Measurements from ENCODE around the gene PRIMPOL.
"Not testable (repeated sequence)": the region's sequence is repeated elsewhere in the genome, so short reads cannot be mapped to it uniquely, and the experiment has no call there.

PRIMPOL gene, protein sequence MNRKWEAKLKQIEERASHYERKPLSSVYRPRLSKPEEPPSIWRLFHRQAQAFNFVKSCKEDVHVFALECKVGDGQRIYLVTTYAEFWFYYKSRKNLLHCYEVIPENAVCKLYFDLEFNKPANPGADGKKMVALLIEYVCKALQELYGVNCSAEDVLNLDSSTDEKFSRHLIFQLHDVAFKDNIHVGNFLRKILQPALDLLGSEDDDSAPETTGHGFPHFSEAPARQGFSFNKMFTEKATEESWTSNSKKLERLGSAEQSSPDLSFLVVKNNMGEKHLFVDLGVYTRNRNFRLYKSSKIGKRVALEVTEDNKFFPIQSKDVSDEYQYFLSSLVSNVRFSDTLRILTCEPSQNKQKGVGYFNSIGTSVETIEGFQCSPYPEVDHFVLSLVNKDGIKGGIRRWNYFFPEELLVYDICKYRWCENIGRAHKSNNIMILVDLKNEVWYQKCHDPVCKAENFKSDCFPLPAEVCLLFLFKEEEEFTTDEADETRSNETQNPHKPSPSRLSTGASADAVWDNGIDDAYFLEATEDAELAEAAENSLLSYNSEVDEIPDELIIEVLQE
- 9.2 reads per million, percentile 30 among the genes with 10 or more reads in this experiment for total RNA-seq

DNA sequence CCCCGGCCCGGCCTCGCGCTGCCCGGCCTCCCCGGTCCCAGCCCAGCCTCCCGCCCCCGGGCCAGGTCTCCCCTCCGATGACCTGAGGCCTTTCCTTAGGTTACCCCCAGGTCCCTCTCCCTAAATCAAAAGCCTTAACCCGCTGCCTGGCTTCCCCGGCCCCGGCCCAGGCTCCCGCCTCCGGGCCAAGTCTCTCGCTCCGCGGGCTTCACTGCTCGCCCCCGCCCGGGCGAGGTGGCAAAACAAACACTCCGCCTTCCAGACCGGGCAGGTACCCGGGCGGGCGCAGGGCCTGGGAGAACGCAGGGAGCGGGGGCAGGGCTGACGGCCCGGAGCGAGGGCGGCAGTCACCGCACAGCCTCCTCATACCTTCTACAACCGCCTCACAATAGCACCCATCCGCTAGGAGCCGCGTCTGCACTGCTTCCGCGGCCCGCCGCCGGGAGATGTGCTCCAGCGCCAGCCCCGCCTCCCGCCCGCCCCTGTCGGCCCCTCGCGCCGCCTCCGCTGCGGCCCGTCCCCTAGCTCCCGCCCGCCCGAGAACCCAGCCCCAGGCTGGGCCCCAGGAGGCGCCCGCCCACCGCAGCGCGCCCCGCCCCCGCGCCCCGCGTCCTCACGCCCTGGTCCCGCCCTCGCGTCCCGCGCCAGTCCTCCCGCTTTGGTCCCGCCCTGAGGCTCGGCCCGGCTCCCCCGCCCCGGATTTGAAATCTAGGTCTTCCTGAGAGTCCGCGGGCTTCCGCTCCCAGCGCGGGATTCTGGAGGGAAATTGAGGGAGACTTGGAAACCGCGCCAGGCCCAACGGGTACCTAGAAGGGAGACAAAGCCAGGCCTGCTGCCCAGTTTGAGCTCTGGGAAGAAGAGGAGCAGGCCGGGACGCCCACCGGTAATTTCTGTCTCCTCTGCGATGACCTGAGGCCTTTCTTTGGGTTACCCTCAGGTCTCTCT, at the start of gene PRIMPOL, which contains the start of gene CASP3:
TSS of gene PRIMPOL (plus strand) at position 713 of the 945 bp plus-strand sequence. CDS start 7,403 bp downstream, outside the sequence.
TSS of gene CASP3 (minus strand) at position 422 of the 945 bp plus-strand sequence. CDS start 10,994 bp downstream, outside the sequence.
- peak; percentile 90 for DNase-seq

DNA sequence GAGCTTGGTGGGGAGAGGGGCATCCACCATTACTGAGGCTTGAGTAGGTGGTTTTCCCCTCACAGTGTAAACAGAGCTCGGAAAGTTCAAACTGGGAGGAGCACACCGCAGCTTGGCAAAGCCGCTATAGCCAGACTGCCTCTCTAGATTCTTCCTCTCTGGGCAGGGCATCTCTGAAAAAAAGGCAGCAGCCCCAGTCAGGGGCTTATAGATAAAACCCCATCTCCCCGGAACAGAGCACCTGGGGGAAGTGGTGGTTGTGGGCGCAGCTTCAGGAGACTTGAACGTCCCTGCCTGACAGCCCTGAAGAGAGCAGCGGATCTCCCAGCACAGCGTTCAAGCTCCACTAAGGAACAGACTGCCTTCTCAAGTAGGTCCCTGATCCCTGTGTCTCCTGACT, 48.6 kb upstream of the PRIMPOL start:
- not testable (repeated sequence) for DNase-seq

DNA sequence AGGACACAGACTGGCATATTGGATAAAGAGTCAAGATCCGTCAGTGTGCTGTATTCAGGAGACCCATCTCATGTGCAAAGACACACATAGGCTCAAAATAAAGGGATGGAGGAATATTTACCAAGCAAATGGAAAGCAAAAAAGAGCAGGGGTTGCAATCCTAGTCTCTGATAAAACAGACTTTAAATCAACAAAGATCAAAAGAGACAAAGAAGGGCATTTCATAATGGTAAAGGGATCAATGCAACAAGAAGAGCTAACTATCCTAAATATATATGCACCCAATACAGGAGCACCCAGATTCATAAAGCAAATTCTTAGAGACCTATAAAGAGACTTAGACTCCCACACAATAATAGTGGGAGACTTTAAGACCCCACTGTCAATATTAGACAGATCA, 46.7 kb upstream of the PRIMPOL start:
- not testable (repeated sequence) for DNase-seq

DNA sequence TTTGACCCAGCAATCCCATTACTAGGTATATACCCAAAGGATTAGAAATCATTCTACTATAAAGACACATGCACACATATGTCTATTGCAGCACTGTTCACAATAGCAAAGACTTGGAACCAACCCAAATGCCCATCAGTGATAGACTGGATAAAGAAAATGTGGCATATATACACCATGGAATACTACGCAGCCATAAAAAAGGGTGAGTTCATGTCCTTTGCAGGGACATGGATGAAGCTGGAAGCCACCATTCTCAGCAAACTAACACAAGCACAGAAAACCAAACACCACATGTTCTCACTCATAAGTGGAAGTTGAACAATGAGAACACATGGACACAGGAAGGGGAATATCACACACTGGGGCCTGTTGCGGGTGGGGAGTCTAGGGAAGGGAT, 42.1 kb upstream of the PRIMPOL start:
- DNase-seq, result not testable (repeated sequence)

DNA sequence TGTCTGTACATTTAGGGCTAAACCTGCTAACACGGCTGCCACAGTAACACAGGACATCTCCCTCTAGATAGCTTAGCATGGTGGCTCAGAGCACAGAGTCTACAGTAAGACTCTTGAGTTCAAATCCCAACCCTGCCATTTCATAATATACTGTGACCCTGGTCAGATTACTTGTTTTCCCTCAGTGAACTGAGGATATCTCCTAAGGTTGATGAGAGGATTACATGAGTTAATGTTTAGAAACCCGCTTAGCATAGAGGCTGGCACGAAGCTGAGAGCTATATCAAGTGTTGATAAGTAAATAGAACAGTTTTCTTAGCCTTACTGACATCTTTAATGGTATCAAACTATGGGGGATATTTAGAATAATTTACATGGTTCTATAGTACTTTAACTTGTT, 37.5 kb upstream of the PRIMPOL start:
- DNase-seq, result no peak

DNA sequence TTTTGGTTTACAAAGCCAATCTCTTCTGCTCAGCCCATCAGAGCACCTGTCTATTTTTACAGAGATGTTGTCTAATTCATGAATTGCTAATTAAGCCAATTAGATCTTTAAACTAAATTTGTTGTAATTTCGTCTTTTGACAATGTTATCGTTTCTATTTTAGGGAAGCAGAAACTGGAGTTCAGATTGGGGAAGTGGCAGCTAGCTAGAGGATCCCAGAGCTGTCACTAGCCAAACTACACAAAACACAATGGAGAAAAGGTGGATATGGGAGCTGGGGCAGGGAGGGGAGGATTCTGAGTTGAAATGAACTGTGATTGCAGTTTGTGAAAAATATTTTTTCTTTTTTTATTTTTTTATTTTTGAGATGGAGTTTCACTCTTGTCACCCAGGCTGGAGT, 36.1 kb upstream of the PRIMPOL start:
- DNase-seq, result no peak

DNA sequence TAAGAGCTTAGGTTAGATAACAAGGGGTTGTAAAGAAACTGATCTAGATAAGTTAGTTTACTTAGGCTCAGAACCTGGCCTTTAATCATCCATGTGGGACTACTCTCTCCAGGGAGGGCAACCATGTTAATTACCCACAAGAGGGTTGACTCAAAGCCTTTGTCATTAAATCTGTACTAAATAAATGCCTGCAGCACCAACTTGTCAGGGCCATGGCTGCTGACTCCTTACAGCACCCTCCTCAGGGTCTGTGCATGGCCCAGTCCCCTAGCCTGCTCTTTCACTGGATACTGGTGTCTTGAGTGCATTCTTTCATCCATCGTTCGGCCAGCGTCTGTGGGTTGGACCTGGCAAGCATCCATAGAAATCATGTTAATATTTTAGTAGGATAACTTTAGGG, 35.0 kb upstream of the PRIMPOL start:
- DNase-seq, result no peak

DNA sequence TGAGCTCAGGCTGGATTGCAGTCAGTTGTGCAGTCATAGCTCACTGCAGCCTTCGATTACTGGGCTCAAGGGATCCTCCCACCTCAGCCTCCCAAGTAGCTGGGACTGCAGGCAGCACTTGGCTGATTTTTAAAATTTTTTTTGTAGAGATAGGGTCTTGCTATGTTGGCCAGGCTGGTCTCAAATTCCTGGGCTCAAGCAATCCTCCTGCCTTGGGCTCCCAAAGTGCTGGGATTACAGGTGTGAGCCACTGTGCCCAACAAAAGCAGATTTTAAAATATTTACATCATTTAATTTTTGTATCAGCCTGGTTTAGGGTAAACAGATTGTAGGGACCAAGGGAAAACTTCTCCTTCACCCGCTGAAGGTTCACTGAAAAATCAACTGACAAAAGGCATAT, 33.4 kb upstream of the PRIMPOL start:
- not testable (repeated sequence) for DNase-seq

DNA sequence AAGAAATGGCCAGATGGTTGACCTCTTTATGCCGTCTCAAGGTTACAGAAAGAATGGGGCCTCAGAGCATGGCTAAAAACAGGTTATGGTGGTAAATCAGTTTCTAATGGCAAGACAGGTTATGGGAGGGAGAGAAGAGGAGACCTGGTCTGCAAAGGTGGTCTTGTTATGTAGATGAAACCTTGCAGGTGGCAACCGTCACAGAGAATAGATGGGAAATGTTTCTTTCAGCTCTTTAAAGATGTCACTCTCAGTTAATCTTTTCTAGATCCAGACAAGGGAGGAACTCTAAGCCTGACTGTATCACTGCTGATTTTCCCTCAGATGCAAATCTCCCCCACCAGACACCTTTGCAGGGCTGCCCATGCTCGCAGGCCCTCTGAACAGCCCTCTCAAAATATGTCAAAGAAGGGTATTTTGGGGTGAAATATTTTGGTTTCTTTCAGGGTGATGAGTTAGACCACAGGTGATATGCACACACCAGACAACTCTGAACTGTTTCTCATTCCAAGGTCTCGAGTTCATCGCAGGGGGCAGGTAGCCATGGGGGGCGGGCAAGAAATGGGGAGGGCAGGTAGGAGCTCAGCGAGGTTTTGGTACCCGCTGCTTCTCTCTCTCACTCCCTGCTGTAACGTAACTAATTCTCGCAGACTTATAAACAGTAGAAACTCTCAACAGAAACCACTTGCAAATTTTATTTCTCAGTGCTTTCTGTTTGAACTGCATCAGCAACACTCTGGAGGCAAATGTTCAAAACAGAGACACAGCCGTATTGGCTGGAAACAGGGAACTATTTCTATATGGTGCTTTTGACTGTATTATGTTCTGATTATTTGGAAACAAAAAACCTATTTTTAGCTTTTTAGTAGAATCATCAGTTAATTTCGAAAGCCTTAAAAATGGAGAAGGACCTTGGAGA, 32.6 kb upstream of the PRIMPOL start:
- DNase-seq, result no peak

DNA sequence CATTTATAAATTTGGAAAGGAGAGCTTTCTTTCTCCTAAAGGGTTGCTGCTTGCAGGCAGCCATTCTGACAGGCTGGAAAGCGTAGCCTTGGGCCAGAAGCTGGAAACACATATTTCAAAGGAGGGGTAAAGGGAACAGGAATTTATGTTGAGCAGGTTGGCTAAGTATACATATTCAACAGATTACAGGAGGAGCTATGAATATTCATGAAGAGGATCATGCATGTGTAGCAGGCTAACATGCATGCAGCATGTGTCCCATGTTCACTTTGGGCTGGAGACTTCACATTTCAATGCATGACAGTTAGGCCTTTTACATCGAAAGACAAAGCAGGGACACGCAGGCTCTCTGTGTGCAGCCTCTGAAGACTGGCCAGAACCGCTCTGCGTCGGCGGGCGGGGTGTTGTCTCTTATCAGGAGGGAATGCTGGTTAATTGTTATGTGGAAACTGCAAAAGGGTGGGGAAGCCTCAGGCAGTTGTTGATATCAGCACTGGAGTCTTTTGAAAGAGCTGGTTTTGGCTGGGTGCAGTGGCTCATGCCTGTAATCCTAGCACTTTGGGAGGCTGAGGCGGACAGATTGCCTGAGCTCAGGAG, 31.8 kb upstream of the PRIMPOL start:
- no peak for DNase-seq

DNA sequence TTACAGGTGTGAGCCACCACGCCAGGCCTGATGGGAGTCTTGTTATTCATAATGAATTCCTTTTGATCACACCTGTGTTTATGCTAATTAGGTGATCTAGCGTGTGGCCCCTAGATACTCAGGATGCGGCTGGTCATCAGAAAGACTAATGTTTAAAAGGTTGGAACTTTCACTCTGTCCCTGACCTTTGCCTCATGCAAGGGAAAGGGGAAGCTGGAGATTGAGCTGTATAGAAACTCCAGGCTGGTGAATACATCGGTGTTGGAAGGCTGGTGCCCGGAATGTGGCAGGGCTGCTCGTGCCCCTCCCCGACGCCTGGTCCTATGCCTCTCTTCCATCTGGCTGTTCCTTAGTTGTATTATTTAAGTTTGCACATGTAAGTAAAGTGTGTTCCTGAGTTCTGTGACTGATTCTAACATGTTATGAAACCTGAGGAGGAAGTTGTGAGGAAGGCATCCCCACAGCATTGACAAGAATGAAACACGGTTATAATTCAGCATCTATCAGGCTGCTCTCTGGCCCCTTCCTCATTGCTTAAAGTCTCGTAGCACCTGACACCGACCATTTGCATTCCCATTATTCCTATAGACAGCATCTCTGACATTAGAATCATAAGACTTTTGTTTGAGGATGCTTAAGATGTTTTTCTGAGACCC, 29.2 kb upstream of the PRIMPOL start:
- no peak for DNase-seq

DNA sequence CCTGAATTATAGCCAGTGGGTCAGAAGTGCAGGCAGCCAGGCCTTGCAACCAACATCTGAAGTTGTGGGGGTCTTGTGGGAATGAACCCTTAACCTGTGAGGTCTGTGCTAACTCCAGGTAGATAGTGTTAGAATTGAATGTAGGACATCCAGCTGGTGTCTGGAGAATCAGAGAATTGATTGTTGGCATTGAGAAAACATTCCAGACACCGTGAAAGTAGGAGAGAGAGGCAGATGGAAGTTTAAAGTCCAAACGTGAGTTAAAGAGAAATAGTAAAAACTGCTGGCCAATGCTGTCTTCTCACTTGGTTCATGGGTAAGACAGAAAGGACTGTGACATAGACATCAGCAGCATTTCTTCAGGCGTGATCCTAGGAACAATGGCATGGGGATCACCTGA, 28.0 kb upstream of the PRIMPOL start:
- no peak for DNase-seq

DNA sequence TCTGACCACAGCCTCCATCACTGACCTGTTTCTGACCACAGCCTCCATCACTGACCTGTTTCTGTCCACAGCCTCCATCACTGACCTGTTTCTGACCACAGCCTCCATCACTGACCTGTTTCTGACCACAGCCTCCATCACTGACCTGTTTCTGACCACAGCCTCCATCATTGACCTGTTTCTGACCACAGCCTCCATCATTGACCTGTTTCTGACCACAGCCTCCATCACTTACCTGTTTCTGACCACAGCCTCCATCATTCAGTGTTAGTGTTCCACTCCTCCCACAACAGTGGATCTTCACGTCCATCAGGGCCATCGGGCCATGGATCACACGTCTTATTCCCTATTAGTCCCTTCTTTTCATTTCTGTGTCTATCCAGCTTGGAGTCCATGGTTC, 25.0 kb upstream of the PRIMPOL start:
- not testable (repeated sequence) for DNase-seq

DNA sequence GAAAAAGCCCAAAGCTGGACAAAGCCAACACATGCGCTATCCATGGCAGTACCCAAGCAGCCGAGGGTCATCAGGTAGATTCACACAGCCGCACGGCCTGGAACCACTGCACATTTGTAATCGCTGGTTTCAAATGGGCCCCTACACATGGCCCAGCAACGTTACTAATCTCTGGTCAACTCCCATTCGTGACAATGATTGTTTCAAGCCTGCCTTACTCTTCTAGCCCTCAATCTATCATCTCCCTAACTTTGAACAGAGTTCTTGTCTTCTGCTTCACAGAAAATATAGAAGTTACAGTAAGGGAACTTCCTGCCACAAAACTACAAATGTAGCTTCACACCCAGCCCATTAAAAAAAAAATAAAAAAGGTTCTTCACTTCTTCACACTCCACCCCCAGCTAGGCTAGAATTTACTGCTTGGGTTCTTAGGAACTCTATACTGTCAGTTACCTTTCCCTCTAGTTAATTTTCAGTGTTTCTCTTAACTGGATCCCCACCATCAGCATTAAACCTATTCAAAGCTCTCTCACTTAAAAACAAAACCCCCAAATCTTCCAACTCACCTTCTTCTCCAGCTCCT, 24.5 kb upstream of the PRIMPOL start:
- no peak for DNase-seq

DNA sequence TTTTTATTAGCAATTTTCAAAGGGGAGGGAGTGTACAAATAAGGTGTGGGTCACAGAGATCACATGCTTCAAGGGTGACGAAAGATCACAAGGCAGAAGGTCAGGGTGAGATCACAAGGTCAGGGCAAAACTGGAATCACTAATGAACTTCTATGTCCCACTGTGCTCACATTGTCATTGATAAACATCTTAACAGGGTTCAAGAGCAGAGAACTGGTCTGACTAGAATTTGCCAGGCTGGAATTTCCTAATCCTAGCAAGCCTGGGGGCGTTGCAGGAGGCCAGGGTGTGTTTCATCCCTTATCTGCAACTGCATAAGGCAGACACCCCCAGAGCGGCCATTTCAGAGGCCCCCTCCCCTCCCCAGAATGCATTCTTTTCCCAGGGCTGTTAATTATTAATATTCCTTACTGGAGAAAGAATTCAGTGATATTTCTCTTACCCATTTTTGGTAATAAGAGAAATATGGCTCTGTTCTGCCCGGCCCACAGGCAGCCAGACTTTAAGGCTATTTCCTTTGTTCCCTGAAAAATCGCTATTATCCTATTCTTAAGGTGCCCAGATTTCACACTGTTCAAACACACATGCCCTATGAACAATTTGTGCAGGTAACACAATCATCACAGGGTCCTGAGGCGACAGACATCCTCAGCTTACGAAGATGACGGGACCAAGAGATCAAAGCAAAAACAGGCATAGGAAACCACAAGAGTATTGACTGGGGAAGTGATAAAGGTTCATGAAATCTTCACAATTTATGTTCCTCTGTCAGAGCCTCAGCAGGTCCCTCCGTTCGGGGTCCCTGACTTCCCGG, 23.5 kb upstream of the PRIMPOL start:
- DNase-seq, result not testable (repeated sequence)

DNA sequence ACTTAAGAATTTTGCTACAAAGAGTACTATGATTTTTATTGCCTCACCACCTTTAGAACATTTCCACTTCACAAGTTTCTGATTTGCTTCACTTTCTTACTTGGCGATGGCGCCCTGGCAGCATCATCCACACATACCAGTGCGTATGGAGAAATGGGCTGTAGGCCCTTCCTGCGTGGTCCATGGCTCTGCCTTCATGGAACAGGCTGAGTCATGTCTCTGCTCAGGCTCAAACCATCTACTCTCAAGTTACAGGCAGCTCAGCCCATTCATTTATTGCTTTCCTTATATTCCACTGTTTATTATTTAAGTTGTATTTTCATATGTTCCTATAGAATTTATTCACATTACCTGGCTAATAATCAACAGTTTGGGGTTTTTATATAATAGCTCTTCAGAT, 21.4 kb upstream of the PRIMPOL start:
- DNase-seq, result no peak

DNA sequence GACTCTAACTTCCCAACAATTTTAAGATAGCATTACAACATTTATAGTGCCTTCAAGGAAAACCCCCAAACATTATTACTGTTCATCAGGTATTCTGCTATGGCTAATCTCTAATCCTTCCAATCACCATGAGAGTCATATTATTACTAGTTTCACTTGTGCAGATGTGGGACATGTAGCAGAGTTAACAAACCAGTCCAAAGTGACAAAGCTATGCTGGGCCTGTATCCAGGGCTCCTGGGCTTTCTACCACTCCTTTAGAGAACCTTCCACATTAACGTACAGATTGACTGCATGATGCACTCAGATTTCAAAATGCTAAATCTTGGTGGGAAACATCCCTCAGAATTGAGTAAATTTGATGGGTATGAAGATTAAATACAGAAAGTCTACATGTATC, 16.7 kb upstream of the PRIMPOL start:
- DNase-seq, result no peak

DNA sequence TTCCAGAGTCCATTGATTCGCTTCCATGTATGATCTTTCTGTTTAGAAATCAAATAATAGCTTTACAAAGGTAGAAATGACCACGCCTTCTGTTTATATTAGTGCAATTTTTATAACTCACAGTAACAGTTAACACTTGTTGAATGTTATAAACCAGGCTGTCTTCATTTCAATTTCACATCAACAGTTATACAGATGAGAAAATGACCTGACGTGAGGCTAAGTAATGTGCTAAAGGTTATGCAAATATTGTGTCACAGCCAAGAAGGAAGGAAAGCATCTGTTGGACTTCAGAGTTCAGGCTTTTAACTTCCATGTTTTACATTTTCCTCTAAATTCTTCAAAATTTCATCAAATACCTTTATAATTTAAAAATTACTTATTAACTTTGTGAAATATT, 14.2 kb upstream of the PRIMPOL start:
- DNase-seq, result no peak

DNA sequence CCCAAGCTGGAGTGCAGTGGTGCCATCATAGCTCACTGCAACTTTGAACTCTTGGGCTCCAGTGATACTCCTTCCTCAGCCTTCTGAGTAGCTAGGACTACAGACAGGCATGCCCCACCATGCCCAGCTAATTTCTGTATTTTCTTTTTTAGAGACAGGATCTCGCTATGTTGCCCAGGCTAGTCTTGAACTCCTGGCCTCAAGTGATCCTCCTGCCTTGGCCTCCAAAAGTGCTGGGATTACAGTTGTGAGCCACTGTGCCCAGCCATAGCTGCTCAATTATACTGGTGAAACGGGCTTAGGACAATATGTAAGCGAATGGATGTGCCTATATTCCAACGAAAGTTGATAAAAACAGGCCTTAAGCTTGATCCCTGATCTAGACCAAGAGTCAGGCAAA, 13.4 kb upstream of the PRIMPOL start:
- DNase-seq, result no peak

DNA sequence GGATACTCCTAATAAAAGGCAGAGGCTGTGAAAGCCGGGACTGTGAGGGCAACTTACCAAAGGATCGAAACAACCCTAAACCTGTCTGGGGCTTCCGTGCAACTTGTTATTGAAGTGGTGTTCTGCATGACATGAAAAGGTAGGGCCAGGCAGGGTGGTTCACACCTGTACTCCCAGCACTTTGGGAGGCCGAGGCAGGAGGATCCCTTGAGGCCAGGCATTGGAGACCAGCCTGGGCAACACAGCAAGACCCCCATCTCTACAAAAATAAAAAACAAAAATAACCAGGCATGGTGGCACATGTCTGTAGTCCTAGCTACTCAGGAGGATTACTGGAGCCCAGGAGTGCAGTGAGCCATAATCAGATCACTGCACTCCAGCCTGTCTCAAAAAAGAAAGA, 12.6 kb upstream of the PRIMPOL start:
- DNase-seq, result no peak

Measured in effector CD4-positive, alpha-beta T cell (primary cell).